ENCODE data around the gene TPRKB.
"Not testable (repeated sequence)": the region's sequence is repeated elsewhere in the genome, so short reads cannot be mapped to it uniquely, and the experiment has no call there.

Gene TPRKB

DNA sequence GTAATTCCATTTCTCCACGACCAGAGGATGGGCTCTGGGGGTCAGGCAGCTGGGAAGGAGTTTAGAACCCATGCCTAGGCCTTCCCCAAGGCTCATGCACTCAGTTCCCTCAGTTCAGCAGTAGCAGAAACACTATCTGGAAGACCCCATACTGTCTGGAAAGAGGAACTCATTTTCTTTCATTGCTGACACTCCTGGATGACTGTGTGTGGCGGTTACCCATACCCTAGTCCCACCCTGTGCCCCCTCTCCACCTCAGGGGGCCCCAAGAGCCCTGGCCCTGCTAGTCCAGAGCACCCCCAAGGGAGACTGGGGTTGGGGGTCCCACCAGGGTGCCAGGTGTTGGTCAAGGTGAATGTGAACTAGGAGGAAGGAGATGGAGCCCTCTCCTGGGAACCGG is 29.5 kb downstream of the TPRKB start:
- in situ Hi-C loops (cut with HindIII; ENCODE audit: low sequenced_read_pairs) = no loop called here
- TF ChIP-seq, protein P1, sequence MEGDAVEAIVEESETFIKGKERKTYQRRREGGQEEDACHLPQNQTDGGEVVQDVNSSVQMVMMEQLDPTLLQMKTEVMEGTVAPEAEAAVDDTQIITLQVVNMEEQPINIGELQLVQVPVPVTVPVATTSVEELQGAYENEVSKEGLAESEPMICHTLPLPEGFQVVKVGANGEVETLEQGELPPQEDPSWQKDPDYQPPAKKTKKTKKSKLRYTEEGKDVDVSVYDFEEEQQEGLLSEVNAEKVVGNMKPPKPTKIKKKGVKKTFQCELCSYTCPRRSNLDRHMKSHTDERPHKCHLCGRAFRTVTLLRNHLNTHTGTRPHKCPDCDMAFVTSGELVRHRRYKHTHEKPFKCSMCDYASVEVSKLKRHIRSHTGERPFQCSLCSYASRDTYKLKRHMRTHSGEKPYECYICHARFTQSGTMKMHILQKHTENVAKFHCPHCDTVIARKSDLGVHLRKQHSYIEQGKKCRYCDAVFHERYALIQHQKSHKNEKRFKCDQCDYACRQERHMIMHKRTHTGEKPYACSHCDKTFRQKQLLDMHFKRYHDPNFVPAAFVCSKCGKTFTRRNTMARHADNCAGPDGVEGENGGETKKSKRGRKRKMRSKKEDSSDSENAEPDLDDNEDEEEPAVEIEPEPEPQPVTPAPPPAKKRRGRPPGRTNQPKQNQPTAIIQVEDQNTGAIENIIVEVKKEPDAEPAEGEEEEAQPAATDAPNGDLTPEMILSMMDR (IDR thresholded peaks at IDR 0.05; ENCODE audit: low read depth, low read length) = no peak

DNA sequence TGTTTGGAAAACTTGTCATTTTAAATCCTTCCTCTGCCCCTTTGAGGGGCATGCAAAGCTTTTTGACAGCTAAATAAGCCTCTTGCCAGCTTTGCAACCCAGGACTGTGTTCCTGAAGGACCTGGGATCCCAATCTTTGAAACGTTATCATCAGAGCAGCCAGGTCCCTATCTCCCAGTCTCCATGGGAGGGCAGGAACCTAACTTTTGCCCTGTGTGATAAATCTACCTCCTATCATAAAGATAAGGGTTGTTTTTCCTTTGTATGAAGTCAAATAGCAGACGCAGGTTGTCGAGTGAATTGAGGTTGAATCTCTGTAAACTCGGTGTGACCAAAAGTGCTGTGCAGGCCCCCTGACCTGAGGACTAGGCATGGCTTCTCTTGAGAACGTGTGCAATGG is 30.1 kb downstream of the TPRKB start:
- no peak for DNase-seq (ENCODE audit: low read depth, low spot score)
- H3K4me3 ChIP-seq (ENCODE audit: low read depth, low read length) = no peak overlapping the region
- in situ Hi-C loops (cut with HindIII; ENCODE audit: low sequenced_read_pairs) = no loop called here
- TF ChIP-seq, protein P1 (IDR thresholded peaks at IDR 0.05; ENCODE audit: low read depth, low read length) = no peak

More for the DNA sequence above, 29.5 kb downstream of the TPRKB start:
- no peak for DNase-seq (ENCODE audit: low read depth, low spot score)
- H3K4me3 ChIP-seq (ENCODE audit: low read depth, low read length) = no peak overlapping the region

DNA sequence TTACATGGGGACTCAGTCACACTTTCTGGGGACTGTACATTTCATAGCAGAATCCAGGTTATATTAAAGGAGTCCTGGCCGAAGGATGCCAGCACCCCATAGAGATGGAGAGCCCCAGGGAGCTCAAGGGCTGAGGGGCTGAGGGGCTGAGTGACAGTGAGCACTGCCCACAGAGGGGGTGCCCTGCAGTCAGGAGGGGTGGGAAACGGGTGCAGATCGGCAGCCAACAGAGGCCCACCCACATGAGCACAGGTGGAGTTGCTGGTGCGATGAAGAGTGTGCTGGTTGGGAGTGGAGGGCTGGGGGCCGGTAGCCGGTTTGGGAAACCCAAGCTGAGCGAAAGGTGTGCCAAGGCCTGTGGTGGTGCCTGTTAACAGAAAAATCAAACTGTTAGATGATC is 32.1 kb downstream of the TPRKB start:
- DNase-seq (ENCODE audit: low read depth, low spot score) = no peak
- in situ Hi-C loops (cut with HindIII; ENCODE audit: low sequenced_read_pairs) = no loop called here
- TF ChIP-seq, protein P1 (IDR thresholded peaks at IDR 0.05; ENCODE audit: low read depth, low read length) = no peak
- no peak overlapping the region for H3K4me3 ChIP-seq (ENCODE audit: low read depth, low read length)

DNA sequence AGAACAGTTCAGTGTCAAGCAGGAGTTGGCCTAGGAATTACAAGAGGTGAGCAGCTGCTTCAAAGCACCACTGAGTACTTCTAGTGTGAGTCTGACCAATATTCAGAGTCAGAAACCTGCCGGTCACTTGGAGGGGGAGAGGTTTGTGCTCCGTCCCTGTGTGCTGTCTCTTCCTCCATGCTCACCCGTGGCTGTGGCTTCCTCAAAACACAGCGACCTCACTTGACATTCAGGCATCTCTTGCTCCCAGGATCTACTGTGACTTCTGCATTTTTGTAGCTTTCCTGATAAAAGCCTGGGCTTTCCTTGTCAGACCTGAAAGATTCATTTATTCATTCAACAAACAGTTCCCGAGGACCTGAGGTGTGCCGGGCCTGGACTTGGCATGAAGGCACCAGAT is 32.9 kb downstream of the TPRKB start:
- in situ Hi-C loops (cut with HindIII; ENCODE audit: low sequenced_read_pairs) = no loop called here
- no peak overlapping the region for H3K4me3 ChIP-seq (ENCODE audit: low read depth, low read length)
- no peak for DNase-seq (ENCODE audit: low read depth, low spot score)
- TF ChIP-seq, protein P1 (IDR thresholded peaks at IDR 0.05; ENCODE audit: low read depth, low read length) = no peak

DNA sequence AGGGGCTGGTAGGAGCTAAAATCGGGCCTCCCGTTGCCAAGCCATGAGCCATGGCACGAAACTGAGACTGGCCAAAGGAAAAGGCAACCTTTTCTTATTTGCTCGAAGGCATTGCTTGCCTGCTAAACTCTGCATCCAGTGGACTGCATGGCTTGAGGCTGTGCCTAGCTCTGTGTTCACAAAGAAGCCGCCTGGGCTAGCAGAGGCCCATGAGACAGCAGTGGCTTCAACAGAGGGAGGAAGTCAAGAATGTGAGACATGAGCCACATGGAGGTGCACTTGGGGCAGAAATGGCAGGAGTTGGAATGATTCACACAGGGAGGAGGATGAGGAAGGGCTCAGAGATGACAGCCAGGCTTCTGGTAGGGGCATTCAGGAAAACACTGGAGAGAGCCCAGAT is 33.5 kb downstream of the TPRKB start:
- TF ChIP-seq, protein P1 (IDR thresholded peaks at IDR 0.05; ENCODE audit: low read depth, low read length) = no peak
- DNase-seq (ENCODE audit: low read depth, low spot score) = no peak
- in situ Hi-C loops (cut with HindIII; ENCODE audit: low sequenced_read_pairs) = no loop called here
- no peak overlapping the region for H3K4me3 ChIP-seq (ENCODE audit: low read depth, low read length)

DNA sequence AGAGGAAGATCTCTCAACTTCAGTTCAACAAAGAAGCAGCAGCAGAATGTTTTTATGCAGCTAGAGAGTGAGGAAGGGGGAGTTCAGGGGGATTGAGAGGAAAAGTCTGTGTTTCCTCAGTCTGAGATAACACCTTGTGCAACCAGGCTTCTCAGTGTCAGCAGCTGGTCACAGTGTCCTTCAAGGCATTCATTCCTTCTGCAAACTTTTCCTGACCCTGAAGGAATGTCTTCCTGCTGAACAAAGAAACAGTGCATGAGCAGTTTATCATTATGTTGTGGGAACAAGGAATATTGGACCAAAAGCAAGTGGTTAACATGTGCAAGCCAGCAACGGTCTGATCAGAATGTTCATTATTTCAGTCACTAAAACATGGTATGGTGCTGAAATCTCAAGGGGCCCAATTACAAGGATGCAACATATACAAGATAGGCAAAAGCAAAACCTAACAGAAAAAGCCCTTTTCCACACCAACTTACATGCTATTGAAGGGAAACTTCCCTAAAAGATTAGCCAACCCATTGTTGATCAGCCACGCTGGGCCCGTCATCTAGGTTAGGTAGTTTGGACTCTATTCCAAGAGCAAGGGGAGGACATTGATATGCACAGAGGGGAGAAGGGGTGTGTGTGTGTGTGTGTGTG is 34.2 kb downstream of the TPRKB start:
- in situ Hi-C loops (cut with HindIII; ENCODE audit: low sequenced_read_pairs); DNase-seq (ENCODE audit: low read depth, low spot score); H3K4me3 ChIP-seq (ENCODE audit: low read depth, low read length): not testable (repeated sequence)

DNA sequence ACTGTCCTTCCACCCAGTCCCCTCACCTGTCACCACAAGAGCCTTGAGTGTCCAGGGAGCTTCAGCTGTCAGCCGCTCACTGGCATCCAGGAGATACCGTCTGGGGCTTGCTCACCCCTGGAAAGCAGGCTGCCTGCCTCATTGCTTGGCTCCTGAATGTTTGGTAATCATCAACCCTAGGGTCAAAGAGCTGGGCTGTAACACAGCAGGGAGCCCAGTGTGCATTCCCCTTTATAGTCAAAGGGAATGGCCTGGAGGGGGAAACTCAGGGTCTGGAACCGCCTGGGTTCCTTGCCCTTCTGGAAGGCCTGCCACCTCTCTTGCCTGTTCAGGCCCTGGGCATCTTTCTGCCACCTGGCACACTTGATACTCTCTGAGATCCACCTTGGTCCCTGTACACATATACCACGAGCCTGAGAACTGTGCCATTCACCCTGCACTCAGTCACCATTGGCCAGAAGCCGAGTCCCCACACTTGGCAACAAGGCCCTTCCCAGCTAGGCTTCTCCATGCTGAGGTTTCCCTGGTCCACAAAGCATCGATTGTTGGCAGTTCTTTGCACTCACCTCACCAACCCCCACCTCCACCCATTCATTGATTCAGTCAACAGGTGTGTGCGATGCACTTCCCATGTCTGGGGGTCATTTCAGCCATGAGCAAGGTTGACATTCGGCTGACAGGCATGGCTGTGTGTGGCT is 35.0 kb downstream of the TPRKB start:
- no peak overlapping the region for H3K4me3 ChIP-seq (ENCODE audit: low read depth, low read length)
- DNase-seq (ENCODE audit: low read depth, low spot score) = no peak
- in situ Hi-C loops (cut with HindIII; ENCODE audit: low sequenced_read_pairs) = no loop called here
- TF ChIP-seq, protein P1 (IDR thresholded peaks at IDR 0.05; ENCODE audit: low read depth, low read length) = no peak

DNA sequence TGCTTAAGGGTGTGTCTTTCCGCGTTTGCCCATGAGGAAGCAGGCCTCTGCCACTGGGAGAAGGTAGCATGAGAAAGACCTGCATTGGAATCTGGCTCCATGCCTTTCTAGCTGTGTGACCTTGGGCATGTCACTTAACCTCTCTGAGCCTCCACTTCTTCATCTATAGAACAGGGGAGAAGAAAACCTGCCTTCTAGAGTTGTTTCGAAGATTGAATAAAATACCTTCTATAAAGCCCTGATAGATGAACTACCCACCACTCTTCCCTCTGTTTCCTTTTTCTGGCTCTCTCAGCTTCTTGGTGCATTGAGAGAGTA is 35.7 kb downstream of the TPRKB start:
- in situ Hi-C loops (cut with HindIII; ENCODE audit: low sequenced_read_pairs); DNase-seq (ENCODE audit: low read depth, low spot score): not testable (repeated sequence)

More for the DNA sequence above, 35.7 kb downstream of the TPRKB start:
- H3K4me3 ChIP-seq (ENCODE audit: low read depth, low read length) = not testable (repeated sequence)
